NCI-H446 treated with DMSO at 0.1 percent for 48 hours (cell line): ENCODE measurements around the gene GADD45B.
A peak's percentile ranks its signal among the peaks of the same experiment; 100 is the strongest.

Experiments used
- DNase-seq: peaks from one replicate; lab custom pipeline; 2025; lab: John Stamatoyannopoulos, UW

The GADD45B gene

GRCh38 chr19:2475702-2476450, at the start of gene GADD45B:
Gene GADD45B, plus strand, starts transcription at chr19:2476127. Its CDS starts 232 bp downstream, at chr19:2476359.
- peak; percentile 34 for DNase-seq

- no peak for DNase-seq
These were observed 49.1 kb upstream of the GADD45B start for GRCh38 chr19:2426611-2427428.

GRCh38 chr19:2427429-2428320, 48.3 kb upstream of the GADD45B start, which contains the start of gene TIMM13:
Gene TIMM13, minus strand, starts transcription at chr19:2427586. Its CDS starts 53 bp downstream, at chr19:2427533.
- peak; percentile 90 for DNase-seq

GRCh38 chr19:2428321-2428690, 47.6 kb upstream of the GADD45B start:
- DNase-seq, result no peak

GRCh38 chr19:2428756-2429711, 46.9 kb upstream of the GADD45B start:
- DNase-seq, result no peak

- no peak for DNase-seq
These were observed 45.9 kb upstream of the GADD45B start for GRCh38 chr19:2429917-2430535.

GRCh38 chr19:2431318-2432055, 44.4 kb upstream of the GADD45B start:
- no peak for DNase-seq

GRCh38 chr19:2432131-2432848, 43.6 kb upstream of the GADD45B start:
- DNase-seq, result no peak

- DNase-seq, result no peak
These were observed 42.1 kb upstream of the GADD45B start for GRCh38 chr19:2433854-2434253.

- DNase-seq, result no peak
These were observed 41.7 kb upstream of the GADD45B start for GRCh38 chr19:2434267-2434666.

GRCh38 chr19:2434721-2435265, 41.1 kb upstream of the GADD45B start:
- no peak for DNase-seq

- no peak for DNase-seq
These were observed 39.5 kb upstream of the GADD45B start for GRCh38 chr19:2436384-2436783.

- no peak for DNase-seq
These were observed 39.0 kb upstream of the GADD45B start for GRCh38 chr19:2436926-2437325.

GRCh38 chr19:2438178-2438577, 37.7 kb upstream of the GADD45B start:
- DNase-seq, result no peak

GRCh38 chr19:2440515-2440914, 35.4 kb upstream of the GADD45B start:
- no peak for DNase-seq

GRCh38 chr19:2441096-2441752, 34.7 kb upstream of the GADD45B start:
- DNase-seq, result no peak

GRCh38 chr19:2443116-2443784, 32.7 kb upstream of the GADD45B start:
- no peak for DNase-seq

- DNase-seq, result no peak
These were observed 32.1 kb upstream of the GADD45B start for GRCh38 chr19:2443785-2444182.
